ELR (cell line): Measurements from ENCODE around the gene C5orf15.
A peak's percentile ranks its signal among the peaks of the same experiment; 100 is the strongest.
"Not testable (repeated sequence)": the region's sequence is repeated elsewhere in the genome, so short reads cannot be mapped to it uniquely, and the experiment has no call there.

Experiments
- DNase-seq: peaks from one replicate; pipeline ENCODE4 v3.0.0-alpha.2; 2015; ENCODE audit warnings: low read depth

Gene C5orf15

DNA sequence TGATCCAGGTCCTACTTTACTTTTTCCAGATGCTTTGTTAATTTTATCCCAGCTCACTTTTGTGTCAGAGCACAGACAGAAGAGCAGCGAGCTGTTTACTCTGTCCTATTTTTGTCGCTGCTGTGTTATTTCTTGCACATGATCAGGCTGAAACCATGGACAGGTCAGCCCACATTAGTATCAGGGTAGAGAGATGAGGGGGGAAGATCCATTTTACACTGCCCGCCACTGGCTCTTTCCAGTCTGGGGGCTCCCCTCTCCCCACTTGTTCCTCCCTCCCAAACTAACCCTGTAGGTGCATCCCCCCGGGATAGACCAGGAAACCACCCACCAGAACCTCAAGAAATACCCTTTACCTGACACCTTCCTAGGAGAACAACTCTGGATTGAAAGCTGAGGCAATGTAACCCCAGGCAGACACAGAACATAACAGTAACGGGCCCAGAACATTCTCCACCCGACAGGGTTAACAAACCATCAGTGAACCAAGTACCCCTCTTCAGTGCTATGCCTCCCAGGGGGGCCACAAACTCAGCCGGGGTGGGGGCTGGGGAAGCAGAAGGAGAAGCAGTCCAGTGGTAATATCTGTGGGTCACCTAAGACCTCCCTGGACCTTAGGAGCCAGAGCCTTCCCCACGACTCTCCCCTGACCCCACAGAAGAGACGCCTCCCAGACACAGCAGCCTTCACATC lies 26.0 kb upstream of the C5orf15 start:
- DNase-seq, result no peak

GRCh38 chr5:133993185-133993936 lies 24.9 kb upstream of the C5orf15 start:
- peak; percentile 64 for DNase-seq

GRCh38 chr5:133992429-133993155 lies 24.2 kb upstream of the C5orf15 start:
- no peak for DNase-seq

- DNase-seq, result no peak
These were observed 22.9 kb upstream of the C5orf15 start for GRCh38 chr5:133991171-133991910.

GRCh38 chr5:133990396-133990795 lies 22.0 kb upstream of the C5orf15 start:
- no peak for DNase-seq

- no peak for DNase-seq
These were observed 17.2 kb upstream of the C5orf15 start for GRCh38 chr5:133985540-133986180.

DNA sequence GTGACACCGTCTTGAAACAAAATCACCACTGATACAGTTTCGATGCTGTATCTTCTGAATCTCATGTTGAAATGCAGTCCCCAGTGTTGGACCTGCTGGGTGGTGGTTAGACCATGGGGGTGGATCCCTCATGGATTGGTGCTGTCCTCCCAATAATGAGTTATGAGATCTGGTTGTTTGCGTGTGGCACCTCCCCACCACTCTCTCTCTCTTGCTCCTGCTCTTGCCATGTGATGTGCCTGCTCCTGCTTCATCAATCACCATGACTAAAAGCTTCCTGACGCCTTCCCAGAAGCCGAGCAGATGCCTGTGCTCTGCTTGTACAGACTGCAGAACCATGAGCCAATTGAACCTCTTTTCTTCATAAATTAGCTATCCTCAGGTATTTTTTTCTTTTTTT lies 15.2 kb upstream of the C5orf15 start:
- no peak for DNase-seq

DNA sequence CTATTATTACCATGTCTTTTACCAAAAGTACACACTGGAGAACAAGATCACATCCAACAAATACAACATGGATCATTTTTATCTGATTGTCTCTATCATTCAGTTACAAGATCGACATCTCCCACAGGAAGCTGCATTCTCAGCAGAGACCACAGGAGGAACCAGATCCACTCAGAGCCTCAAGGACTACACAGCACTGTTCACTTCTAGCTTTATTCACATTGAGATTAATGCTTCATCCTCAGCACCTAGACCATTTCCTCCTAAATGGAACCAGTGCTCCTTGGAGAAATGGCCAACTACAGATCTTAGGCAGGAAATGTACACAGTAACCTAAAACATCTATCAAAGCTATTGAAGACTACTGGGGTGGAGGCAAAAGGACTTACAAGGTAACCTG lies 13.3 kb upstream of the C5orf15 start:
- DNase-seq, result no peak

DNA sequence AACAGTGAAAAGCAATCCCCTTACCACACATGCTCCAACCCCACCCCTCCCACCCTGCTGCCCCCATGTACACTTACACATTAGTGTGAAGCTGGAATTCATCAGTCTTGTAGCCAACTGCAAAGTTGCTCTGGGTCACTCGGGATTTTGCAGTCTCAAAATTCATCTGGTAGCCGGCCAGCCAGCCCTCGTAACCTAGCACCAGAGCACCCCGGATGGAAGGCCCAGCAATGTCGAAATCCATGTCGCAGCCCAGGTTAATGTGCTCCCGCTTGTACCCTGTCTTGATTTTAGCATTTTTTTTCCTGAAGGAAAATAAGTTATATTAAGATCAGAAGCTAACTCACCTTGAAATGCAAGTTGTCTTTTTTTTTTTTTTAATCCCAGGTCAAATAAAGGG lies 12.2 kb upstream of the C5orf15 start:
- no peak for DNase-seq

GRCh38 chr5:133978943-133979342 lies 10.5 kb upstream of the C5orf15 start:
- no peak for DNase-seq

- DNase-seq, result peak; percentile 83
These were observed 9.4 kb upstream of the C5orf15 start for GRCh38 chr5:133977858-133978257.

DNA sequence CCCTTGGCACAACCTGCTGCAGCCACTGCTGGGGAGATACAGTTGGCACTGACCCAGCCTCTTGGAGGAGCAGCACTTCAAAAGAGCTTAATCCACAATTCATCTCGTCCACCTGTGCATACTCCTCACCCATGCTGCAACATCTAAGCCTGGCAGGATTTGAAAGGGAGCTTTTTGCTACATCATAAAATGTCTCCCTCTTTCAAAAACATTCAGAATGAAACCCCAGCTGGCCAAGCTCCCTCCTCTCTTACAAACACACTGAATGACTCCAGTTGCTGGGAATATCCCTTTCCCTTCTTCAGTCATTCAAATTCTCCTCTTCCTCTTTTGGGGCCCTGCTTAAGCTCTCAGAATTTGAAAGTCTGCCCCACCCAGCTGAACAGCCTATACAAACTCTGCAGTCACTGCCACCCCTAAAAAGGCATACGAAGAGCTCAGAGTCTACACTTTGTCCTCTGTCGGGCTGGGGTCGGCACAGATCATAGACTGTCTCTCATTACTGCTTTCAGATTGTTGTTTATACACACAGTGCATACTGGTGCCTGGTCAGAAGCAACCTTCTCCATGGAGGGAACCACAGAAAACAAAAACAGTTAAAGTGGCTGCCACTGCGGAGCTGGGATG lies 8.8 kb upstream of the C5orf15 start:
- no peak for DNase-seq

- not testable (repeated sequence) for DNase-seq
These were observed 7.1 kb upstream of the C5orf15 start for GRCh38 chr5:133975546-133975945.

DNA sequence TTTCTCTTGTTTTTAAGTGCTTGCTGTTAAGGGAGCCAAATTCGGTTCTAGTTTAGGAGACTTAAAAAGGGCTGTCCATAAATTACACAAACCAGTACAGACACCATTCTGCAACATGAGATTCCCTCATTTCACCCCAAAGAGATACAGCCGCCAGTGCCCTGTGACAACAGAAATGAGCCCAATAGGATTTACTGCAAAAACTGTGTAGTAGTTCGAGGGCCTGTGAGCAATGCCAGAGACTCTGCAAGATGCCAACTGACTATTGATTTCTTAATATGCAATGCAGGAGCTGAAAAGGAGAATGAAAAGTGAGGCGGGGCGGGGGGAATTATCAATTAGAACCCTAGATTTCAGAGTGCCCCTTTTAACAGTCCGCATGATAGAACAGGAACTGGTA lies 5.7 kb upstream of the C5orf15 start:
- no peak for DNase-seq

GRCh38 chr5:133970325-133970909 lies 2.0 kb upstream of the C5orf15 start:
- DNase-seq, result no peak

DNA sequence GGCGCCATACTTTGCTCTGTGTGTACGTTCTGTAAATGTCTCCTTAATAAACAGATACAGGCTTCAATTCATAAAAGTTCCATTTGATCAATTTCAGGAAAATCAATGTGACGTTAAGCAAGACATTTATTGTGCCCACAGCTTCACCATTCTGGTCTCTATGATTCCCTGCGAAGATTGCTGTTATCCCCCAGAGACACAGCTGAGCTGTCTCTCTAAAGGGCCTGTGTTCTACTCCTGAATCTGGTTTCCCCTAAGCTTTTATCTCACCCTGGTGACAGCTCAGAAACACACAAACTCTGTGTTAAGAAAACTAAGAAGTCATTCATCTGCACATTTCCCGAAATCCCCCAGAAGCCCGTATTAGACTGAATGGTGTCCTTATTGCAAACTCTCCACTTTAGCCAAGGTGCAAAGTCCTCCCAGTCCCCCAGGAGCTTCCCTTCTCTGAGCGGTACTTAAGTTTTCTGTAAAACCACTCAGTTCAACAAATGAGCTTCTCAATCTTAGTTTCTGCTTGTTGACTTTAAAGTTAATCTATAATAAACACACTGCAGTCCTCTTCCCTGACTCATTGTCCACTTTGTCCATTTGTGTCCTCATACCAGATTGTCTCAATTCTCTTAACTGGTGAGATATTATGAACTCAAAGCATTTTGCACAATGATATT lies 1.4 kb upstream of the C5orf15 start:
- peak; percentile 37 for DNase-seq

DNA sequence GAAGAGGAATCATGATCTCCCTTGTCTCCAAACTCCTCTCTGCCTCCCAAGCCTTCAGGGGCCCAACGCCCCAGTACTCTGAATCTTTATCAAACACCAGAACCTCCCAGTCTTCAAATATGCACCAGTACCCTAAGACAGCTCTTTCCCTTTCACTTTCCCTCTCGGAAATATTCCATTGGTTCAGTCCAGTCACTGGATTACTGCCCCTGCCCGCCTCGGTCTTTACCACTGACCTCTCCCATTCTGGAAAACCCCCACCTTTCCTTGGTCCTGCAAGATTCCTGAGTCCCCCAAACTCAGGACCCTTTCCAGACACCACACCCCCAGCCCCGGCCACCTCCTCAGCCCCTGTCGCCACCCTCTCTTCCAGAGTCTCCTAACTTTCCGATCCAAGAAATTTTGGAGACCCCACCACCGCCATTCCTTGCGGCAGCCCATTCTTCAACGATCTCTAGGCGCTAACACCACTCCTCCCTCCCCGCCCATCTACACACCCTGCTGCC lies 674 bp downstream of the C5orf15 start:
- peak; percentile 70 for DNase-seq

DNA sequence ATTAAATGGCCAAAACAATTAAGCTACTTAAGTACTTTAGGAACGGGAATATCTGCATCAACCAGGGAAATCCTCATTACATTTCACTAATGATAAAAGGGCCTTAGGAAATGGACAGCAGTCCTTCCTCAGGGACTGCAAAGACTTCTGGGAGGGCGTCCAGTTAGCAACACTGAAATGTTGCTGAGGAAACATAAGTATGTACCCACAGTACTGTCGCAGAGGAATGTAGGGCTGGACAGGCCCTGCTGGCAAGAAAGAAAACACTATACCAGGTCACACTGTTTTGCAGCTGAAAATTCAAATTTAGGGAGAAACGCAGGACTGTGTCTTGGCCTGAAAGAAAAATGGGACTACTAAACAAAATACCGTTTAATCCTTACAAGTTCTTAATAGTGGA lies 1.3 kb downstream of the C5orf15 start:
- peak; percentile 26 for DNase-seq

DNA sequence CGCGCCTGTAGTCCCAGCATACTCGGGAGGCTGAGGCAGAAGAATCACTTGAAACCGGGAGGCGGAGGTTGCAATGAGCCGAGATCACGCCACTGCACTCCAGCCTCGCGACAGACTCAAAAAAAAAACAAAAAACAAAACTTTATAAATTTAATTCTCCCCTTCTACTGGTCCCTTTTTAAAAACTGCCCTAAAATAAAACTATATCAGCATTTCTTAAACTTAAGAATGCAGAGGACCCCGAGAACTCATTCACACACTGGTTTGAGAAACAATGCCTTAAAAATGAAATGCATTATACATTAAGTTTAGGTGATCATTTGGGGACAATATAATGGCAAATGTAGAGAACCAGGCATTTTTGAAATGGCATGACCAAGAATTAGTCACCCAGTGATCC lies 2.3 kb downstream of the C5orf15 start:
- DNase-seq, result no peak

- no peak for DNase-seq
These were observed 4.8 kb downstream of the C5orf15 start for GRCh38 chr5:133963493-133964128.
